Medulla oblongata (tissue), 1 donor: ENCODE data around the gene SLC38A4.
A peak's percentile ranks its signal among the peaks of the same experiment; 100 is the strongest.
"Not testable (repeated sequence)": the region's sequence is repeated elsewhere in the genome, so short reads cannot be mapped to it uniquely, and the experiment has no call there.

Experiments used
- DNase-seq: peaks from one replicate; pipeline ENCODE4 v3.0.0-alpha.2; 2015; ENCODE audit errors: extremely low spot score

SLC38A4 gene

DNA sequence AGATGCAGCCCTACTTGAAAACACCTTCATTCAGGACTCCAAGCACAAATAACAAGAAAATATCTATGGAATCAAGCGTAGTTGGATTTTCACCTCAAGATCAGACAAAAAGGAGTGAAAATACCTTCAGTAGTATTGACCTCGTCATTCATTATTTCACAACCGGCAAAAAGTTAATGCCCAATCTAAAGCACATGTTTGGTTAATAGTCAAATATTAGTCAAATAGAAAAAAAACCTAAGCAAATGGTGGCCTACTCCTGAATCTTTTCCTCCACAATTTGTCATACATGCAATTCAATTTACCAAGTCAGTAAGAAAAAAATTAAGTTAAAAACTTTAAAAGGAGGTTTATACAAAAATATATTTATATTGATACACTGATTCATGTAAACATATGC is 50.0 kb downstream of the SLC38A4 start:
- DNase-seq: no peak

DNA sequence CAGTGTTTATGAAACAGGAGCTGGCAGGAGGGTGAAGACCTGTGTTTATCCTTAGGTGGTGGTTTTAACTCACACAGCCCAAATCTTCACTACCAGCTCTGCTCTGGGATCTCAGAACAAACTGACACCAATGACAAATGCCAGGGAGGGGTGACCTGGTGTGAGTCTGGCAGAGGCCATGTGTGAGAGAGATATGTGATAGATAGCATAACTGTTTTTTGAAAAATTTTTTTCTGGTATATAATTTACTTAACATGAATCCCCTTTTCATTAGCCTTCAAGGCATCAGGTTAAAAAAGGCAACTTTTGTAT is 51.5 kb downstream of the SLC38A4 start:
- DNase-seq: no peak

DNA sequence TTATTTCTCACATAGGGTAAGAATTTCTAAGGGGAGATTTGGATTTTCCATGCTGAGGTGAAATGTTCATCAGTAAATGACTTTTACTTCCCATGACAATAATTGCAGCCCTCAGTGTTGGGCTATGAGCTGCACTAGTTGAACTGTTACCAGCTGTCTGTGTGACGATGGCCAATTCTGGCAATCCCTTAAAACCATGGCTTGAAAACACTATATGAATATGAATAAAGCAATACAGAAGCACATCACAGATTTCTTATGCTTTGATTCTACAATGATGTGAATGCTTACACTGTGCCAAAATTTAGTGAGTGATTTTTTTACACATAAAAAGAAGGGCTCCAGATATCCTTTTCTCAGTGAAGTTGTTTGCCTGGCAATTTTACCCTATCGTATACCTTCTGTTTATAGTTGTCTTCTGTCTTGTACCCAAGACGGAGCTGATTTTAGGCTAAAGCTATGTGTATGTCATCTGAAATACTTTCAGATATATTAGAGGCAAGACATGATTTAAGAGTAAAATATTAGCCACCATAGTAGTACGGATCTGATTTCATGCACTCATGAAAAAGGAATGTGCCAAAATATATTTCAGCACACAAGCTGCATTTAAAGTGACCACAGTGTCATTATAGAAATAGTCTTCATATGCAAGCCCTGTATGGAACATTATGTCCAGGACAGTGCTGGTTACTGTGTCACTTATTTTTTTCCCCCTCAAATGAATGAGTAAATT is 52.0 kb downstream of the SLC38A4 start:
- no peak for DNase-seq

DNA sequence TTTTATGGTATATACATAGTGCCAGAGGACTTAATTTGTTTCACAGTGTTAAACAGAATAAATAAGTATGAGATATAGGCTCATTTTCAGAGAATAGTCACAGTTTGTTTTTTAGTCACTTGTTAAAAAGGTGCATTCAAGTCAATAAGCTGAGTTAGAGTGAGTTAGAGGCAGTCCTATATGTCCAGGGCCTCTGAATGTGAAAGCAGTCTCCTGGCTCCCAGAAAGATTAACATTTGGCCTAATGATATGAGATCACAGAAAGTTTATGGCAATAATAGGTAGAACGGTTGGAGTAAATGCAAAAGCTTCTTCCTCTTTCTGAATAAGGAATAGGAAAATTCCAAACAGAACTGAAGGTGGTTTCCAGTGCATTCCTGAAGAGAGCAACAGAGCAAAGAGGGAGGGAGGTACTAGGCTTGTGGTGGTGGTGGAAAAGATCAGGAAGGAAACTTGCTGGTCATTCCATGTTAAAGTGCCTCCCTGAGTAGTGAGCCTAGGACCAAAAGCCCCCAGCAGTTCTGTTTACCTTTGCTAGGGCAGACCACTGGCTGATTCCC is 54.4 kb downstream of the SLC38A4 start:
- no peak for DNase-seq

- DNase-seq: peak; percentile 6
Measured at GRCh38 chr12:46770501-46771183, 55.2 kb downstream of the SLC38A4 start.

DNA sequence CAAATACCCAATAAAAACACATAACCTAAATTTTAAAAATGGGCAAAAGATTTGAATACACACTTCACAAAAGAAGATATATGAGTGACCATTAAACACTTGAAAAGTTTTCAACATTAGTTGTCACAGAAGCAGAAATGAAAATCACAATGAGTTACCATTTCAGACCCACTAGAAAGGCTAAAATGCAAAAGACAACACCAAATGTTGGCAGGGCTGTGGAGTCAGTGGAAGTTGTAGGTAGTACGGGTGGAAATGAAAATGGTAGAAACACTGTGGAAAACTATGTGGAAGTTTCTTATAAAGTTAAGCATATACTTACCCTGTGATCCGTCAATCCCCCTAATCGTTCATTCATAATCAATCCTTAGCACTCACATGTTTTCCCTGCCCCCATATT is 61.8 kb downstream of the SLC38A4 start:
- no peak for DNase-seq

DNA sequence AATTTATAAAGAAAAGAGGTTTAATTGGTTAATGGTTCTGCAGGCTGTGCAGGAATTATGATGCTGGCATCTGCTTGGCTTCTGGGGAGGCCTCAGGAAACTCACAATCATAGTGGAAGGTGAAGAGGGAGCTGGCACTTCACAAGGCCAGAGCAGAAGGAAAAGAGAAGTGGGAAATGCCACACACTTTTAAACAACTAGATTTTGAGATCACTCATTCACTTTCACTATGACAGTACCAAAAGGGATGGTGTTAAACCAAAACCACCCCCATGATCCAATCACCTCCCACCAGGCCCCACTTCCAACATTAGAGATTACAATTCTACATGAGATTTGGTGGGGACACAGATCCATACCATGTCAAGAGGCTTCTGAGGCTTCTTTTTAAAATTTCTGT is 62.6 kb downstream of the SLC38A4 start:
- DNase-seq: no peak

DNA sequence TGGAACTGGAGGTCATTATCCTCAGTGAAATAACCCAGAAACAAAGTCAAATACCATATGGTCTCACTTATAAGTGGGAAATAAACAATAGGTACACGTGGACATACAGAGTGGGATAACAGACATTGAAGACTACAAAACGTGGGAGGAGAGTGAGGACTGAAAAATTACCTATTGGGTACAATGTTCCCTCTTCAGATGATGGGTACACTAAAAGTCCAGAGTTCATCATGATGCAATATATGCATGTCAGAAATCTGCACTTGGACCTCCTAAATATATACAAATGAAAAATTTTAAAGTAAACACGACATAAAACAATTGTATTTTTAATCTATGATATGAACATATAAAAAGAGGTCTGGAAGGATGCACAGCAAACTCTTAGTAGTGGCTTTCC is 71.2 kb downstream of the SLC38A4 start:
- DNase-seq: no peak

DNA sequence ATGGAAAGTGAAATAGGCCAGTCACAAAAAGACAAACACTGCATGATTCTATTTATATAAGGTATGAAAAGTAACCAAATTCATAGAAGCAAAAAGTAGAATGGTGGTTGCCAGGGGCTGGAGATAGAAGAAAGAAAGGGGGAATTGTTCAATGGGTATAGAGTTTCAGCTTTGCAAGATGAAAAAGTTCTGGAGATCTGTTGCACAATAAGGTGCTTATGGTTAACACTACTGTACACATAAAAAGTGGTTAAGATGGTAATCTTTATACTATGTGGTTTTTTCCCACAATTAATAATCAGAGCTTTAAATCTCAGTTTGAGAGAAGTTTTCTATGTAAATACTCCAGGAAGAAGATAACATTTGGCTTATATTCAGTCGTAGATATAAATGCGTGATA is 73.4 kb downstream of the SLC38A4 start:
- no peak for DNase-seq

DNA sequence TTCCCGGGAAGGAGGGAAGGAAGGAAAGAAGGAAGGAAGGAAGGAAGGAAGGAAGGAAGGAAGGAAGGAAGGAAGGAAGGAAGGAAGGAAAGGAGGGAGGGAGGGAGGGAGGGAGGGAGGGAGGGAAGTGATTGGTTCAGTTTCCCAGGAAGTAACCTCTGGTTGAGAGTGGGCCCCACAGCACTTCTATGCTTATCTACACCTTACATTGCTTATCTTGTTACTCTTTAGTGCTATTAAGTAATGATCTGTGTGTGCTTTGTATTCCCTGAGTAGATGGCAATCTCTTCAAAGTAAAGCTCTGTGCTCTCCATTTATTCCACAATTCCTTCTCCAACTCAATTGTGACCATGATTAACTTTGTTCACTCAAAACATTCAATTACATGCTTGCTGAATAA is 74.6 kb downstream of the SLC38A4 start:
- no peak for DNase-seq

- DNase-seq: no peak
Measured at GRCh38 chr12:46749322-46749721, 76.5 kb downstream of the SLC38A4 start.

- DNase-seq: no peak
Measured at GRCh38 chr12:46744283-46744682, 81.5 kb downstream of the SLC38A4 start.

DNA sequence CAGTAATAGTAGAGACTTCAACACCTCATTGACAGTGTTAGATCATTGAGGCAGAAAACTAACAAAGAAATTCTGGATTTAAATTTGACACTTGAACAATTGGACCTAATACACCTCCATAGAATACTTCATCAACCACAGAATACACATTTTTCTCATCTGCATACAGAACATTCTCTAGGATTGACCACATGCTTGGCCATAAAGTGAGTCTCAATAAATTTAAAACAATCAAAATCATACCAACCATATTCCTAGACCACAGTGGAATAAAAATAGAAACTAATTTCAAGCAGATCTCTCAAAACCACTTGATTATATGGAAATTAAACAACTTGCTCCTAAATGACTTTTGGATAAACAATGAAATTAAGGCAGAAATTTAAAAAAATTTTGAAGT is 82.3 kb downstream of the SLC38A4 start:
- DNase-seq: no peak

DNA sequence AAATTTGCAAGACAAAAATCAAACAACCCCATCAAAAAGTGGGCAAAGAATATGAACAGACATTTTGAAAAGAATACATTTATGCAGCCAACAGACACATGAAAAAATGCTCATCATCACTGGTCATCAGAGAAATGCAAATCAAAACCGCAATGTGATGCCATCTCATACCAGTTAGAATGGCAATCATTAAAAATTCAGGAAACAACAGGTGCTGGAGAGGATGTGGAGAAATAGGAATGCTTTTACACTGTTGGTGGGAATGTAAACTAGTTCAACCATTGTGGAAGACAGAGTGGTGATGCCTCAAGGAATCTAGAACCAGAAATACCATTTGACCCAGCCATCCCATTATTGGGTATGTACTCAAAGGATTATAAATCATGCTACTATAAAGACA is 83.5 kb downstream of the SLC38A4 start:
- DNase-seq: not testable (repeated sequence)

DNA sequence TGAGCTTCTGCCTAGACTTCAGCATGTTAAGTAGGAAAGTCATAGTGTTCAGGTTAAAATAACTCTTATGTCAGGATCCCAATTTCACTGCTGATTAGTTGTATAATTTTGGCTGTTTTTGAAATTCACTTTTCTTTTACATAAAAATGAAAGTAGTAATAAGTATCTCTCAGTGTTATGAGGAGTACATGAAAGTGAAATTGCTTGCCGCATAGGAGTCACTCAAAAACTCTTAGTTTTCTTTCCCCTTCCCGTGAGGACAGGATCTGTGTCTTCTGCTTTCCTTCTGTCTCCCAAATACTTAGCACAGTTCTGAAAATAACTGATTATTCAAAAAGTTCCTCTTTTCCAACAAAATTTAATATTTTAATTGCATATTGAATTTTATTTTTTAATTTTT is 100.5 kb downstream of the SLC38A4 start:
- no peak for DNase-seq

- peak; percentile 17 for DNase-seq
Measured at GRCh38 chr12:46723629-46724419, 102.0 kb downstream of the SLC38A4 start.

- DNase-seq: no peak
Measured at GRCh38 chr12:46722394-46723185, 103.2 kb downstream of the SLC38A4 start.

DNA sequence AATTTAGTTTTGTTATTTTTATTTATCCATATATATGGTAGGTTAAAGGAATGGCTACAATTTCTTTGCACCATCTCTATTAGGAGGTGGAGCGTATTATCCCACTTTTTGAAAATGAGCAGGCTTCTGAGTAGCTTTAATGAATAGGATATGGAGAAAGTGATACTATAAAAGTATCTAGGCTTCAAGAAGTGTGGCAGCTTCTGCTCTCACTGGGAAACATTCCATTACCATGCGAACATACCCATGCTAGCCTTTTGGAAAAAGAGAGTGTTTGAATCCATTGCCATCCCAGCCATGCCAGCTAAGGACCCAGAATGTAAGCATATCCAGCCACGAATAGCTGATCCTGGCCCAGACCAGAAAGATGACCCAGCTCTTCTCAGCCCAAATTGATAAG is 107.3 kb downstream of the SLC38A4 start:
- no peak for DNase-seq

DNA sequence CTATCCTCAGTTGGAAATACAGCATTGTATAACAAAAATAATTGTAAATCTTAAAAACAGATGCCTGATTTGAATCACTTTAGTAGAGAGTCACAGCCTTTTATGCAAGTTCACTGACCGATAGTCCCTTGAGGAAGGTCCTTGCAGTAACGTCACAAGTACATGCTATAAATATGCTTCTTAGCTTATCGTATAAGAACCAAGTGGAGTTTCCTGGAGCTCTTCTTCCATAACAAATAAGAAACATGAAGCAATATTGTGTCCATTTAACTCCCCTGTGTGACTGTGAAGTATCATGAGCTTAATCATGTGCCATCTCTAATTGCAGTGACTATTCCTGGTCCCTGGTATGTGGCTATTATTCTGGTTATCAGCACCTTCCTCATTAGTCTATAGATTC is 107.9 kb downstream of the SLC38A4 start:
- no peak for DNase-seq

DNA sequence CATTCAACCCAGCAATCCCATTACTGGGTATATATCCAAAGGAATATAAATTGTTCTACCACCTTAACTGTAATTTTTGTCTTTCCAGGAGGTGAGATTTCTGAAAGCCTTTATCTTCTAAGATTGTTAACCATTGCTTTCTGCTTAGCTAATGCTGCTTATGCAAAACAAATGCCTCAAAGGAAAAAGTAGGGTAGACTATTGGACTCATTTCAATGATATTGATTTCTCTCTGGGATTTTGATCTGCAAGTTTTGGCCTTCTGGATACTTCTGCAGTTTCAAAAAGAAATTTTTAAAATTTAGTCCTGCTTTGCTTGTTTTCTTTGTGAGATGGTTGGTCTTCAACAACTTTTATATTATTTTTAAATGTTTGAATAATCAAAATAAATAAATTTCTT is 108.6 kb downstream of the SLC38A4 start:
- no peak for DNase-seq
